Measurements from ENCODE around the gene VANGL2.

VANGL2 gene

GRCh38 chr1:160405331-160405877, 5.0 kb downstream of the VANGL2 start:
- no peak for DNase-seq (ENCODE audit: low read depth in 1 of 2, low spot score in 1 of 2)

GRCh38 chr1:160406131-160406968, 6.0 kb downstream of the VANGL2 start:
- no peak for DNase-seq (ENCODE audit: low read depth in 1 of 2, low spot score in 1 of 2)

- DNase-seq (ENCODE audit: low read depth in 1 of 2, low spot score in 1 of 2), result no peak
Measured at GRCh38 chr1:160407839-160408801, 7.8 kb downstream of the VANGL2 start.

GRCh38 chr1:160408864-160409263, 8.5 kb downstream of the VANGL2 start:
- no peak for DNase-seq (ENCODE audit: low read depth in 1 of 2, low spot score in 1 of 2)

- DNase-seq (ENCODE audit: low read depth in 1 of 2, low spot score in 1 of 2), result no peak
Measured at GRCh38 chr1:160409486-160409885, 9.1 kb downstream of the VANGL2 start.

- DNase-seq (ENCODE audit: low read depth in 1 of 2, low spot score in 1 of 2), result no peak
Measured at GRCh38 chr1:160410406-160411005, 10.1 kb downstream of the VANGL2 start.

GRCh38 chr1:160411271-160412027, 11.1 kb downstream of the VANGL2 start:
- DNase-seq (ENCODE audit: low read depth in 1 of 2, low spot score in 1 of 2), result no peak

- DNase-seq (ENCODE audit: low read depth in 1 of 2, low spot score in 1 of 2), result no peak
Measured at GRCh38 chr1:160412028-160412362, 11.6 kb downstream of the VANGL2 start.

GRCh38 chr1:160413716-160414115, 13.4 kb downstream of the VANGL2 start:
- DNase-seq (ENCODE audit: low read depth in 1 of 2, low spot score in 1 of 2), result no peak

- no peak for DNase-seq (ENCODE audit: low read depth in 1 of 2, low spot score in 1 of 2)
Measured at GRCh38 chr1:160414881-160415280, 14.5 kb downstream of the VANGL2 start.

GRCh38 chr1:160415696-160416290, 15.4 kb downstream of the VANGL2 start:
- no peak for DNase-seq (ENCODE audit: low read depth in 1 of 2, low spot score in 1 of 2)

- no peak for DNase-seq (ENCODE audit: low read depth in 1 of 2, low spot score in 1 of 2)
Measured at GRCh38 chr1:160416369-160416768, 16.0 kb downstream of the VANGL2 start.

GRCh38 chr1:160418483-160418882, 18.1 kb downstream of the VANGL2 start:
- no peak for DNase-seq (ENCODE audit: low read depth in 1 of 2, low spot score in 1 of 2)

- DNase-seq (ENCODE audit: low read depth in 1 of 2, low spot score in 1 of 2), result no peak
Measured at GRCh38 chr1:160419150-160419837, 18.9 kb downstream of the VANGL2 start.

- no peak for DNase-seq (ENCODE audit: low read depth in 1 of 2, low spot score in 1 of 2)
Measured at GRCh38 chr1:160419838-160420169, 19.4 kb downstream of the VANGL2 start.

GRCh38 chr1:160420881-160421842, 20.8 kb downstream of the VANGL2 start:
- no peak for DNase-seq (ENCODE audit: low read depth in 1 of 2, low spot score in 1 of 2)

GRCh38 chr1:160421881-160422280, 21.5 kb downstream of the VANGL2 start:
- no peak for DNase-seq (ENCODE audit: low read depth in 1 of 2, low spot score in 1 of 2)

GRCh38 chr1:160423966-160424365, 23.6 kb downstream of the VANGL2 start:
- no peak for DNase-seq (ENCODE audit: low read depth in 1 of 2, low spot score in 1 of 2)

- DNase-seq (ENCODE audit: low read depth in 1 of 2, low spot score in 1 of 2), result no peak
Measured at GRCh38 chr1:160425847-160426246, 25.5 kb downstream of the VANGL2 start.

All from activated CD4-positive, alpha-beta T cell treated with anti-CD3 and anti-CD28 coated beads, Interleukin-2, amount 50 U/mL, for 24 hours (primary cell).